OCI-LY3 (cell line): ENCODE measurements around the gene CLDN25.

ENCODE experiments used
- CTCF ChIP-seq: fragments of 200-600, 300-600 bp; sonication (generic); IDR thresholded peaks from 2 replicates; pipeline ENCODE4 v1.5.1; 2014; ENCODE audit warnings: antibody characterized with exemption, low read length, low read depth
- EZH2phosphoT487 ChIP-seq: fragments of 200-600 bp; shearing (Covaris generic); IDR thresholded peaks from 2 replicates; pipeline ENCODE4 v1.6.1; 2018; ENCODE audit warnings: antibody characterized with exemption, mixed run types, low read depth

GRCh38 chr11:113806406-113806805, 26.8 kb downstream of the CLDN25 start:
- TF ChIP-seq CTCF (peak; percentile 62), EZH2phosphoT487 (no peak)
